Endothelial cell of umbilical vein (primary cell): ENCODE data around the gene EFNA5. TPM values are rescaled to one million over a fixed set of nuclear protein-coding genes. Genes with fewer than 3 reads are reported as not detected.

Experiments
- BruUV-seq: library from RNA; stranded (reverse); fragments of 400-500 nt; replicated peaks from 2 replicates; lab custom pipeline; 2021; lab: Mats Ljungman, UMichigan
- CTCF ChIA-PET: fragments of 300-600, 350-600 bp; sonication (Branson Sonifier 250); formaldehyde crosslinking; loops from one replicate; lab custom pipeline; 2021; ENCODE audit warnings: antibody characterized with exemption, inconsistent platforms; lab: Charles Lee
- POLR2A ChIA-PET: fragments of 300-600, 350-600 bp; sonication (Branson Sonifier 250); formaldehyde crosslinking; loops from one replicate; lab custom pipeline; 2021; ENCODE audit warnings: antibody characterized with exemption, inconsistent platforms; lab: Charles Lee
- DNase-seq: peaks from one replicate; pipeline ENCODE4 v3.0.0-alpha.2; 2011; ENCODE audit warnings: low read depth, low spot score
- FAIRE-seq: peaks from 2 replicates; lab custom pipeline; 2011; peaks lifted over from hg19 to GRCh38; lab: Jason Lieb, UNC
- H2AFZ ChIP-seq: 2 replicates; pipeline ENCODE4 v1.6.0; 2012; ENCODE audit warnings: low read depth, low read length, control low read depth, inconsistent platforms
- H3K27ac ChIP-seq: 2 replicates; pipeline ENCODE4 v1.5.1; 2011; ENCODE audit warnings: low read depth, mild to moderate bottlenecking, control low read depth, low read length, moderate library complexity; ENCODE audit not compliant: insufficient read depth
- H3K27me3 ChIP-seq, 2 experiments: 2 replicates each; pipeline versions ENCODE4 v1.6.0 to v1.6.1; 2011; ENCODE audit warnings: low read length in 2 of 2, mixed read lengths in 1 of 2; ENCODE audit not compliant: control insufficient read depth in 2 of 2, insufficient read depth in 2 of 2
- H3K36me3 ChIP-seq, 2 experiments: 2 replicates in 1 of 2; 3 replicates in 1 of 2; pipeline ENCODE4 v1.5.1; 2011; ENCODE audit warnings: low read length in 2 of 2, mild to moderate bottlenecking in 1 of 2, moderate library complexity in 1 of 2; ENCODE audit not compliant: control insufficient read depth in 2 of 2, insufficient read depth in 2 of 2; ENCODE audit errors: extremely low read depth in 1 of 2
- H3K4me1 ChIP-seq: 3 replicates; pipeline ENCODE4 v1.5.1; 2011; ENCODE audit warnings: mild to moderate bottlenecking, low read length; ENCODE audit not compliant: control insufficient read depth, insufficient read depth; ENCODE audit errors: extremely low read depth
- H3K4me2 ChIP-seq: 2 replicates; pipeline ENCODE4 v1.6.1; 2011; ENCODE audit warnings: low read length, control low read depth, mixed read lengths; ENCODE audit not compliant: insufficient read depth
- H3K4me3 ChIP-seq, 3 experiments: fragments of 200-600 bp in 1 of 3; sonication (generic), shearing (Covaris generic) in 1 of 3; replicated peaks in 1 of 3; 2 replicates each; pipeline ENCODE4 v1.5.1; 2011 to 2016; ENCODE audit warnings: control low read depth in 3 of 3, low read length in 3 of 3, mild to moderate bottlenecking in 2 of 3, inconsistent platforms in 1 of 3, low read depth in 1 of 3, moderate library complexity in 1 of 3; ENCODE audit not compliant: insufficient read depth in 1 of 3
- H3K79me2 ChIP-seq: 2 replicates; pipeline ENCODE4 v1.6.0; 2012; ENCODE audit warnings: low read length, inconsistent platforms; ENCODE audit not compliant: control insufficient read depth, insufficient read depth
- H3K9ac ChIP-seq: replicated peaks from 2 replicates; pipeline ENCODE3; 2011; ENCODE audit warnings: low read length, control low read depth; ENCODE audit not compliant: insufficient read depth; ENCODE audit errors: extremely low read depth
- H3K9me1 ChIP-seq: replicated peaks from 3 replicates; pipeline ENCODE4 v1.6.0; 2011; ENCODE audit warnings: mild to moderate bottlenecking, low read length; ENCODE audit not compliant: control insufficient read depth, insufficient read depth; ENCODE audit errors: extremely low read depth
- H3K9me3 ChIP-seq: replicated peaks from 2 replicates; pipeline ENCODE4 v1.5.1; 2012; ENCODE audit warnings: low read length, inconsistent platforms; ENCODE audit not compliant: control insufficient read depth, insufficient read depth
- H4K20me1 ChIP-seq: replicated peaks from 2 replicates; pipeline ENCODE3; 2011; ENCODE audit warnings: mild to moderate bottlenecking, low read length; ENCODE audit not compliant: control insufficient read depth, insufficient read depth; ENCODE audit errors: extremely low read depth
- CTCF ChIP-seq, 2 donors: IDR thresholded peaks; 1 replicate in 1 of 2; 2 replicates in 1 of 2; pipeline ENCODE4 v1.5.1; 2011; ENCODE audit warnings: low read length in 2 of 2, mild to moderate bottlenecking in 2 of 2, moderate library complexity in 2 of 2, control low read depth in 1 of 2, inconsistent platforms in 1 of 2, low read depth in 1 of 2; ENCODE audit not compliant: insufficient read depth in 1 of 2; ENCODE audit errors: extremely low read depth in 1 of 2
- EZH2 ChIP-seq: IDR thresholded peaks from 2 replicates; pipeline ENCODE4 v1.6.1; 2012; ENCODE audit warnings: borderline replicate concordance, low read depth, mild to moderate bottlenecking, moderate library complexity, low read length, inconsistent platforms; ENCODE audit not compliant: severe bottlenecking
- FOS ChIP-seq: IDR thresholded peaks from 2 replicates; pipeline ENCODE4 v1.6.1; 2011; ENCODE audit warnings: mild to moderate bottlenecking, low read length, moderate library complexity, borderline replicate concordance; ENCODE audit not compliant: insufficient read depth
- GATA2 ChIP-seq: IDR thresholded peaks from 2 replicates; pipeline ENCODE4 v1.7.0; 2011; ENCODE audit warnings: low read depth, mild to moderate bottlenecking, moderate library complexity, mixed read lengths, low read length; ENCODE audit not compliant: insufficient read length, insufficient read depth
- JUN ChIP-seq: IDR thresholded peaks from 2 replicates; pipeline ENCODE4 v1.6.1; 2011; ENCODE audit warnings: borderline replicate concordance, low read depth; ENCODE audit not compliant: insufficient read length, insufficient read depth
- MAX ChIP-seq: IDR thresholded peaks from 2 replicates; pipeline ENCODE4 v1.6.1; 2011; ENCODE audit not compliant: insufficient read depth, insufficient read length
- MYC ChIP-seq: IDR thresholded peaks from one replicate; pipeline ENCODE4 v1.6.1; 2011; ENCODE audit warnings: mild to moderate bottlenecking, low read depth, low read length
- POLR2A ChIP-seq: IDR thresholded peaks from 2 replicates; pipeline ENCODE4 v1.6.1; 2012; ENCODE audit warnings: low read depth, mild to moderate bottlenecking, control low read depth, low read length
- POLR2AphosphoS5 ChIP-seq: IDR thresholded peaks from 2 replicates; pipeline ENCODE4 v1.6.1; 2012; ENCODE audit warnings: low read depth, mild to moderate bottlenecking, control low read depth, low read length, moderate library complexity; ENCODE audit not compliant: insufficient read depth
- dilution Hi-C: fragments of 300-500 bp; cut with MboI; formaldehyde crosslinking; loops from one replicate; pipeline ENCODE4 v1.15.0; 2019; ENCODE audit warnings: low sequenced_read_pairs; ENCODE audit not compliant: extremely low pct_ligation_motif_present
- intact Hi-C: fragments of 100-400 bp; cut with micrococcal nuclease; formaldehyde crosslinking; loops from one replicate; pipeline ENCODE4 v1.10.0; 2022
- polyA plus RNA-seq, 4 experiments: library from polyadenylated mRNA; depleted of rRNA in 3 of 4; stranded (reverse) in 3 of 4; unstranded in 1 of 4; fragments of >200 nt; gene quantifications; 2 replicates each; pipeline versions ENCODE4 v1.2.1 to v1.2.3, GENCODE V29; 2011 to 2012; ENCODE audit warnings: missing spikeins in 1 of 4
- total RNA-seq: library from RNA; stranded (reverse); gene quantifications from 2 replicates; pipeline ENCODE4 v1.2.3, GENCODE V29; 2021

EFNA5 gene
- total and polyA plus RNA-seq, 2 donors (not counting 3 experiments of a cell fraction or from before 2014, with no cell fraction given) = 13.6 to 22.1 TPM

- CTCF ChIA-PET = no interaction called here
- Histone ChIP-seq H3K79me2 (peaks cover 2% of the 10 kb centered on the region), H3K9me3 (no peaks in the 10 kb centered on the region), H3K9me1 (no peaks in the 10 kb centered on the region), H3K27me3 (no peaks in the 10 kb centered on the region), H3K36me3 (no peaks in the 10 kb centered on the region), H3K27ac (no peak overlapping the region), H3K4me1 (no peaks in the 10 kb centered on the region), H4K20me1 (no peaks in the 10 kb centered on the region), H3K4me2 (no peak overlapping the region), H3K9ac (no peak overlapping the region), H3K4me3 (no peak overlapping the region), H2AFZ (no peak overlapping the region)
- TF ChIP-seq CTCF (IDR thresholded peaks at IDR 0.05; ENCODE audit: extremely low read depth in 1 of 2, insufficient read depth in 1 of 2, low read depth in 1 of 2, low read length in 2 of 2) (no peak), EZH2 (no peak), GATA2 (no peak), POLR2A (no peak), JUN (no peak), MAX (no peak), FOS (no peak), POLR2AphosphoS5 (no peak), MYC (no peak)
- intact Hi-C loops (no loop called here), dilution Hi-C loops (no loop called here)
- no TSS peak for BruUV-seq
- DNase-seq (no peak), FAIRE-seq (no peak)
- POLR2A ChIA-PET = no interaction called here
These were observed 63.5 kb downstream of the EFNA5 start for GRCh38 chr5:107607196-107607595.
